HepG2 (cell line): ENCODE data around the gene CLCN4. TPM values are rescaled to one million over a fixed set of nuclear protein-coding genes. Genes with fewer than 3 reads are reported as not detected.

ENCODE experiments used
- CBX2 ChIP-seq, 2 experiments: fragments of 200-600 bp in 1 of 2; sonication (generic); formaldehyde crosslinking in 1 of 2; IDR thresholded peaks; 2 replicates each; pipeline versions ENCODE4 v1.7.0 to v1.8.1; 2018 to 2022; ENCODE audit warnings: low read depth in 2 of 2, low read length in 1 of 2, mild to moderate bottlenecking in 1 of 2, missing genetic modification reagents in 1 of 2
- CREB1 ChIP-seq, 2 experiments: fragments of 450-650 bp in 1 of 2; IDR thresholded peaks; 2 replicates each; pipeline ENCODE4 v1.6.1; 2016 to 2017; ENCODE audit warnings: control low read depth in 1 of 2, mild to moderate bottlenecking in 1 of 2, missing compliant biosample characterization in 1 of 2, missing genetic modification characterization in 1 of 2
- FOXO1 ChIP-seq: sonication (generic); formaldehyde crosslinking; IDR thresholded peaks from 2 replicates; pipeline ENCODE4 v1.4.0; 2020; ENCODE audit warnings: missing genetic modification reagents
- HOXA3 ChIP-seq: sonication (generic); formaldehyde crosslinking; IDR thresholded peaks from 2 replicates; pipeline ENCODE4 v1.5.0; 2020; ENCODE audit warnings: missing genetic modification reagents
- KMT2A ChIP-seq: sonication (generic); formaldehyde crosslinking; IDR thresholded peaks from 2 replicates; pipeline ENCODE4 v1.4.0; 2020; ENCODE audit warnings: missing genetic modification reagents
- RBM39 ChIP-seq: fragments of 200-400 bp; formaldehyde crosslinking; IDR thresholded peaks from one replicate; pipeline ENCODE4 v1.6.1; 2018; ENCODE audit warnings: antibody characterized with exemption, mild to moderate bottlenecking, low read depth, low read length; ENCODE audit not compliant: poor library complexity, severe bottlenecking
- SRY ChIP-seq: sonication (generic); formaldehyde crosslinking; IDR thresholded peaks from 2 replicates; pipeline ENCODE4 v1.8.0; 2022; ENCODE audit warnings: mild to moderate bottlenecking, missing genetic modification reagents
- STAT6 ChIP-seq: sonication (generic); formaldehyde crosslinking; IDR thresholded peaks from 2 replicates; pipeline ENCODE4 v1.4.0; 2020; ENCODE audit warnings: missing genetic modification reagents, mild to moderate bottlenecking, borderline replicate concordance
- SYNCRIP ChIP-seq: fragments of 200-400 bp; formaldehyde crosslinking; IDR thresholded peaks from 2 replicates; pipeline ENCODE4 v1.6.1; 2018; ENCODE audit warnings: mild to moderate bottlenecking, low read depth, low read length; ENCODE audit not compliant: insufficient read depth
- ZNF142 ChIP-seq: sonication (generic); formaldehyde crosslinking; IDR thresholded peaks from 2 replicates; pipeline ENCODE4 v1.4.0; 2020; ENCODE audit warnings: missing genetic modification reagents
- ZNF207 ChIP-seq: fragments of 450-650 bp; IDR thresholded peaks from 2 replicates; pipeline ENCODE4 v1.6.1; 2016; ENCODE audit warnings: antibody characterized with exemption, borderline replicate concordance
- ZNF674 ChIP-seq: sonication (generic); formaldehyde crosslinking; IDR thresholded peaks from 2 replicates; pipeline ENCODE4 v1.5.0; 2020; ENCODE audit warnings: low read depth, mild to moderate bottlenecking, missing genetic modification reagents
- polyA plus RNA-seq, 8 experiments: library from polyadenylated mRNA; depleted of rRNA in 3 of 8; stranded (reverse) in 7 of 8; unstranded in 1 of 8; fragments of >200 nt; fragmentation: Illumina TruSeq in 4 of 8; extraction: Trizol in 4 of 8; gene quantifications; 2 replicates each; pipeline versions ENCODE4 v1.2.1 to v1.2.3, GENCODE V29; 2011 to 2016; ENCODE audit warnings: low read depth in 4 of 8, missing spikeins in 1 of 8, mixed read lengths in 1 of 8; ENCODE audit not compliant: insufficient read depth in 1 of 8
- total RNA-seq, 5 experiments: library from RNA; depleted of rRNA; stranded (reverse); fragments of >200 nt; fragmentation: Illumina TruSeq; extraction: Trizol; gene quantifications; 2 replicates each; pipeline ENCODE4 v1.2.3, GENCODE V29; 2016; ENCODE audit warnings: low read depth in 1 of 5
- TF ChIP-seq, protein P1 (sequence below): sonication (generic); formaldehyde crosslinking; IDR thresholded peaks from 2 replicates; pipeline ENCODE4 v1.5.0; 2020; ENCODE audit warnings: missing genetic modification reagents

Gene CLCN4
- total and polyA plus RNA-seq, 2 of the 13 experiments (the other 11 are each of a cell fraction or from before 2014, with no cell fraction given), result 1.8 to 2.5 TPM

GRCh38 chrX:10169175-10169574 lies 12.4 kb downstream of the CLCN4 start (continued):
- TF ChIP-seq CREB1 (IDR thresholded peaks at IDR 0.05) (no peak), CREB1 (CRISPR knock-in tag; IDR thresholded peaks at IDR 0.05) (no peak), SRY (CRISPR knock-in tag) (no peak), ZNF207 (no peak), SYNCRIP (no peak), CBX2 (IDR thresholded peaks at IDR 0.05; ENCODE audit: low read depth, low read length) (no peak), CBX2 (CRISPR knock-in tag; IDR thresholded peaks at IDR 0.05; ENCODE audit: low read depth) (no peak), KMT2A (no peak), FOXO1 (CRISPR knock-in tag) (no peak), HOXA3 (CRISPR knock-in tag) (peak; percentile 23; the same call in 1 of the 2 replicates), ZNF142 (CRISPR knock-in tag) (no peak), STAT6 (CRISPR knock-in tag) (no peak), RBM39 (no peak), ZNF674 (no peak)
- TF ChIP-seq, protein P1, sequence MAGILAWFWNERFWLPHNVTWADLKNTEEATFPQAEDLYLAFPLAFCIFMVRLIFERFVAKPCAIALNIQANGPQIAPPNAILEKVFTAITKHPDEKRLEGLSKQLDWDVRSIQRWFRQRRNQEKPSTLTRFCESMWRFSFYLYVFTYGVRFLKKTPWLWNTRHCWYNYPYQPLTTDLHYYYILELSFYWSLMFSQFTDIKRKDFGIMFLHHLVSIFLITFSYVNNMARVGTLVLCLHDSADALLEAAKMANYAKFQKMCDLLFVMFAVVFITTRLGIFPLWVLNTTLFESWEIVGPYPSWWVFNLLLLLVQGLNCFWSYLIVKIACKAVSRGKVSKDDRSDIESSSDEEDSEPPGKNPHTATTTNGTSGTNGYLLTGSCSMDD (CRISPR knock-in tag), result no peak
